KMS-11 (cell line): Measurements from ENCODE around the gene COG8.

Experiments
- H2AFZ ChIP-seq: fragments of 200-600 bp; sonication (generic); 2 replicates; pipeline ENCODE4 v1.6.1; 2016; ENCODE audit warnings: antibody characterized with exemption, mixed run types, low read depth
- H3K27ac ChIP-seq: fragments of 200-600 bp; sonication (generic); 2 replicates; pipeline ENCODE4 v1.6.1; 2016; ENCODE audit warnings: mild to moderate bottlenecking, mixed run types
- H3K27me3 ChIP-seq: fragments of 200-600 bp; sonication (generic); 2 replicates; pipeline ENCODE4 v1.6.1; 2017; ENCODE audit warnings: mild to moderate bottlenecking, low read depth, mixed run types, moderate library complexity; ENCODE audit not compliant: insufficient read depth
- H3K36me3 ChIP-seq: fragments of 200-600 bp; sonication (generic); 2 replicates; pipeline ENCODE4 v1.6.1; 2017; ENCODE audit warnings: mild to moderate bottlenecking, mixed run types; ENCODE audit not compliant: insufficient read depth
- H3K4me1 ChIP-seq: fragments of 200-600 bp; sonication (generic); 2 replicates; pipeline ENCODE4 v1.6.1; 2016; ENCODE audit warnings: mild to moderate bottlenecking, low read depth, mixed run types; ENCODE audit not compliant: poor library complexity, severe bottlenecking
- H3K4me2 ChIP-seq: fragments of 200-600 bp; sonication (generic); 2 replicates; pipeline ENCODE4 v1.7.0; 2016; ENCODE audit warnings: mild to moderate bottlenecking, mixed run types
- H3K4me3 ChIP-seq: fragments of 200-600 bp; sonication (generic); IDR thresholded peaks from 2 replicates; pipeline ENCODE4 v1.6.1; 2017; ENCODE audit warnings: low read depth, low read length, mixed read lengths; ENCODE audit not compliant: insufficient read depth
- H3K79me2 ChIP-seq: fragments of 200-600 bp; sonication (generic); 2 replicates; pipeline ENCODE4 v1.6.1; 2016; ENCODE audit warnings: low read depth, mixed run types; ENCODE audit not compliant: insufficient read depth
- H3K9ac ChIP-seq: fragments of 200-600 bp; sonication (generic); 2 replicates; pipeline ENCODE4 v1.6.1; 2016; ENCODE audit warnings: mild to moderate bottlenecking, mixed run types
- H4K20me1 ChIP-seq: fragments of 200-600 bp; sonication (generic); 2 replicates; pipeline ENCODE4 v1.6.1; 2016; ENCODE audit warnings: mild to moderate bottlenecking, mixed run types; ENCODE audit not compliant: insufficient read depth
- CTCF ChIP-seq: fragments of 200-600 bp; sonication (generic); conservative IDR thresholded peaks from 2 replicates; pipeline ENCODE4 v1.6.1; 2017; ENCODE audit warnings: low read depth, mild to moderate bottlenecking, antibody characterized with exemption, low read length, moderate library complexity, mixed read lengths

COG8 gene

GRCh38 chr16:69346683-69347082 lies 7.3 kb upstream of the COG8 start:
- TF ChIP-seq CTCF, result no peak
- Histone ChIP-seq H3K4me1 (peaks cover 4% of the 10 kb centered on the region), H3K36me3 (peaks cover 5% of the 10 kb centered on the region; the same call in 1 of the 2 replicates)

GRCh38 chr16:69345923-69346322 lies 6.6 kb upstream of the COG8 start:
- Histone ChIP-seq H3K4me1 (peaks cover 11% of the 10 kb centered on the region), H3K4me2 (no peak overlapping the region), H3K27ac (no peak overlapping the region), H3K4me3 (no peak overlapping the region), H3K79me2 (peaks cover 15% of the 10 kb centered on the region), H3K9ac (no peak overlapping the region), H3K27me3 (no peaks in the 10 kb centered on the region), H2AFZ (no peak overlapping the region), H4K20me1 (no peaks in the 10 kb centered on the region), H3K36me3 (peaks cover 9% of the 10 kb centered on the region; the same call in 1 of the 2 replicates)
- TF ChIP-seq CTCF, result no peak

More at GRCh38 chr16:69346683-69347082, 7.3 kb upstream of the COG8 start:
- no peak overlapping the region for H3K27ac ChIP-seq
- no peaks in the 10 kb centered on the region for H4K20me1 ChIP-seq
- H3K4me3 ChIP-seq, result no peak overlapping the region
- no peak overlapping the region for H3K9ac ChIP-seq
- H2AFZ ChIP-seq, result no peak overlapping the region
- H3K79me2 ChIP-seq, result peaks cover 7% of the 10 kb centered on the region
- no peaks in the 10 kb centered on the region for H3K27me3 ChIP-seq
- no peak overlapping the region for H3K4me2 ChIP-seq

GRCh38 chr16:69344171-69344570 lies 4.8 kb upstream of the COG8 start:
- no peaks in the 10 kb centered on the region for H3K27me3 ChIP-seq
- no peak for TF ChIP-seq CTCF
- H3K4me1 ChIP-seq, result peaks cover 16% of the 10 kb centered on the region
- no peak overlapping the region for H3K4me3 ChIP-seq
- no peak overlapping the region for H3K4me2 ChIP-seq
- H3K79me2 ChIP-seq, result peaks cover 28% of the 10 kb centered on the region
- no peak overlapping the region for H3K27ac ChIP-seq
- no peak overlapping the region for H3K9ac ChIP-seq
- no peak overlapping the region for H2AFZ ChIP-seq
- peaks cover 9% of the 10 kb centered on the region; the same call in 1 of the 2 replicates for H3K36me3 ChIP-seq
- H4K20me1 ChIP-seq, result no peaks in the 10 kb centered on the region

- Histone ChIP-seq H3K27ac (peak overlapping the region; percentile 72), H4K20me1 (no peaks in the 10 kb centered on the region), H2AFZ (peak overlapping the region; percentile 69), H3K9ac (peak overlapping the region; percentile 87), H3K27me3 (no peaks in the 10 kb centered on the region), H3K36me3 (peaks cover 9% of the 10 kb centered on the region; the same call in 1 of the 2 replicates), H3K4me1 (peaks cover 24% of the 10 kb centered on the region), H3K4me3 (no peak overlapping the region), H3K4me2 (peak overlapping the region; percentile 83), H3K79me2 (peaks cover 38% of the 10 kb centered on the region)
- no peak for TF ChIP-seq CTCF
Measured at GRCh38 chr16:69340095-69340644, 806 bp upstream of the COG8 start.
